Islet of Langerhans (tissue), 1 donor: ENCODE data around the gene FERMT1.
"Not testable (repeated sequence)": the region's sequence is repeated elsewhere in the genome, so short reads cannot be mapped to it uniquely, and the experiment has no call there.

ENCODE experiments used
- FAIRE-seq: peaks from one replicate; lab custom pipeline; 2011; peaks lifted over from hg19 to GRCh38; lab: Jason Lieb, UNC

Gene FERMT1

DNA sequence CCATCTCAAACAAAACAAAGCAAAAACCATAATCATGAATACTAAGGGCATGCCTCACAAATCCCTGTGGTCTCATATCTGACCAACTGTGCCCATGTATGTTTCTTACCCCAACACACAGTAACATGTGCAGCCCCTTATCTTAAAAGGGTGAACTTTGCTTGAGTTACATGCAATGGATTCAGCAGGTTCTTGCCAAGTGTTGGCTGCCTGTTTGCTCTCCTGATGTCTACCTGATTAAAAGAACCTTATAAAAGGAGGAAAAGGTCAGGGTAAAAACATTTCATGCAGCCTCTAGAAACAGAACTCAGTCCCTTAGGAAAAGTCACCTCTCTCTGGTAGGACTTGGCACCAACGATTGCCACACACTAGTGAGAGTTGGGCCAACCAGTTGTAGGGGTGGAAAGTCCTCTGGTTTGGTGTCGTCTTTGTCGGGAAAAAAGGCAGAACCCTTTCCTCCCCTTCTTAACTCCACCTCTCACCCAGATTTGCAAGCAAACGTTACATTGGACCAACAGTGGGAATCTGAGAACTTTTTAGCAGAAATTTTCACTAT lies 55.0 kb downstream of the FERMT1 start:
- no peak for FAIRE-seq

DNA sequence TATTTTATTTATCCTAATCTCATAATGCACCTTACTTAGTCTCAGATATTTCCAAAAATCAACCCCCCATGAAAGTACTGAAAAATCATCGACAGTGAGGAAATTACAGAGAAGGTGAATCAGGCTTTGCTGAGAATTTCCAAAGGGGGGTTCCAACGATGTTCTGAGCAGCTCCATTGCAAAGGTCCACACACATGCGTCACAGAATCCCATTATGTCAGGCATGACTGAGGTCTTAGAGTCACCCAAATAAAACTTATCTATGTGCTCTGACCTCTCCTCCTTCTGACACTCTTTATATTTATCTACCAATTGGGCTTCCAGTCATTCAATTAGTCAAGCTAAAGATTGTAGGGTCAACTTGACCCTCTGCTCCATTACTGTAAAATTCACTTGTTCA lies 56.2 kb downstream of the FERMT1 start:
- FAIRE-seq, result no peak

DNA sequence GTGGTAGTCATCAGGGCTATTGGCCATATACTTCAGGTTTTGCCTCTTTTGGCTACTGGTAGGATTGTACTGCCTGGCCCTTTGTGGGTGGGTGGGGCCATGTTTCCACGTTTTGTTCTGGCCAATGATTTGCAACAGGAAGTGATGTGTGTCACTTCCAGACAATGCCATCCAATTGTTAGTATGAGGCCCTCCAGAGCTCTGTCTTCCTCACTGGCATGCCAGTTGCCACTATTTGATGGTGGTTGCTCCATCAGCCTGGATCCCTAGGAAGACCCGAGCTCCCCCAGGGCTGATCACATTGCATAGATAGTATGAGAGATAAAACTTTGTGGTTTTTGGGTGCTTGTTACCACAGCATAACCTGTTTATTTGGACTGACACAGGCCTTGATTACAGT lies 61.3 kb downstream of the FERMT1 start:
- FAIRE-seq, result no peak

DNA sequence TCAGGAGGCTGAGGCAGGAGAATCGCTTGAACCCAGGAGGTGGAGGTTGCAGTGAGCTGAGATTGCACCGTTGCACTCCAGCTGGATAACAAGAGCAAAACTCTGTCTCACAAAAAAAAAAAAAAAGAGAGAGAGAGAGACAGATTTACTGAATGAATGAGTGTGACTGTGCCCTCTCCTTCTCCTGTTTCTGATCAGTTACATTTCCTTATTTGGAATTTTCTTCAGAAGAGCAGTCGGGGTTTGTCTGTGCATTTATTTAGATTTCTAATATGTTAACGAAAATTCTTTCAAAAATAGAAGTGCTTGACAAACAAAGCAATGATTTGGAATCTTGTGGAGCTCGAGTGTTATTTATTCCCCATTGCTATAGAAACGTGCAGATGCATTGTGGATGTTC lies 62.6 kb downstream of the FERMT1 start:
- no peak for FAIRE-seq

DNA sequence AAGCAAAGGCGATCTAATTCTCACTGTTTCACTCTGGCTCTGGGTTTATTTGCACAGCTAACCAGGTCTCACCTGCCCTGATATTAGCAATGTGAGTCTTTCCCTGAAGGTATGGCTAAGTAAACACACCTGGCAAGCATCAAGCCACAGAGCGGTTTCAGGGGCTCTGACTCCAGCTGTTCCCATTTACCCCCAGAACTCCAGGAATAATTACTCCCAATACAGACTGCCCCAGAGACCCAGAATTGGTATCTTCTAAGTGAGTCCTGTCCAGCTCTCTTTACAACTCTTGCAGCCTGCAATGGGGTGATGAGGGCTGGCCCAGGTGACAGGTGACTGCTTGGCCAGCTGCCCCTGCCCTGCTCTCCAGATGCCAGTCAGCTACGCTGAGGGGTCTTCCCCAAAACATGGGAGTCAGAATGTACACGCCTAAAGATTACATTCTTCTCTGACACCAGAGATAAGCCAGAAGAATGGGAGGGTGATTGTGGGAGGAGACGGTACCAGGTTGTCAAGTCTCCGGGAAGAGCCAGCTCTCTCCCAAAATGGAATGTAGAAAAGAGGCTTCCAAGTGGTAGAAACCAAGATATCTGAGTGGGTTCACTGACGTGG lies 64.0 kb downstream of the FERMT1 start:
- no peak for FAIRE-seq

DNA sequence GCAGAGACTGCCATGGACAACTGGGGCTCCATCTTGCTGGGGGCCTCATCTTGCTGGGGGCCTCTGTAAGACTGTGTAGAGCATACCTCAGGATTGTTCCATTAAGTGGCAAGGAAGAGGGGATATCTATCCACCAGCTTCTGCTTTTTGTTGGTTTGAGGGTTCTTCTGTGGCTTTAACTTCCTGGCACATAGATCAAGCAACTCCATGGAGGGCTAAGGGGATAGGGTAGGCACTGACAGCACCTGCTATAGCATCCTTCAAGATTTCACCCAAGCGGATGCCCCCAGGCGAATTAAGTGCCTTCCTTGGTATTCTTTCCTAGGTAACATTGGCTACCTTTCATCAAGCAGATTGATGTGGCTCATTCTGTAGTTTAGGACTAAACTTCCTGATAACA lies 65.1 kb downstream of the FERMT1 start:
- no peak for FAIRE-seq

DNA sequence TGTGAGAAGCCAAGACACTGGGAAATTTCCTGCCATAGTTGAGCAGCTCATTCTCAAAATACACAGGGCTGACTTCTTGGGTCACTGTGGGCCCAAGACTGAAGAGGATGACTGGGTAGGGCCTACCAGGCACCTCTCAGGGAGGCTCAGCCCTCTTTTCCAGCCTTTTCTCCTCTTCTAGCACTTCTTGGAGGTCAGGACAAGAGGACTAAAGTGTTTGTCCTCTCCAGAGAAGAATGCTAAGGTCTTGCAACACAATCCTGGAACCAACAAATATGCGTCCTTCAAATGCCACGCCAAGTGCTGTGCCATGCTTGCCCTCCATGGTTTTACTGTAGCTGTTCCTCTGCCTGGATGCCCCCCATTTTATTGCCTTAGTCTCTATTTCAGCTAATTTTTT lies 65.7 kb downstream of the FERMT1 start:
- no peak for FAIRE-seq

DNA sequence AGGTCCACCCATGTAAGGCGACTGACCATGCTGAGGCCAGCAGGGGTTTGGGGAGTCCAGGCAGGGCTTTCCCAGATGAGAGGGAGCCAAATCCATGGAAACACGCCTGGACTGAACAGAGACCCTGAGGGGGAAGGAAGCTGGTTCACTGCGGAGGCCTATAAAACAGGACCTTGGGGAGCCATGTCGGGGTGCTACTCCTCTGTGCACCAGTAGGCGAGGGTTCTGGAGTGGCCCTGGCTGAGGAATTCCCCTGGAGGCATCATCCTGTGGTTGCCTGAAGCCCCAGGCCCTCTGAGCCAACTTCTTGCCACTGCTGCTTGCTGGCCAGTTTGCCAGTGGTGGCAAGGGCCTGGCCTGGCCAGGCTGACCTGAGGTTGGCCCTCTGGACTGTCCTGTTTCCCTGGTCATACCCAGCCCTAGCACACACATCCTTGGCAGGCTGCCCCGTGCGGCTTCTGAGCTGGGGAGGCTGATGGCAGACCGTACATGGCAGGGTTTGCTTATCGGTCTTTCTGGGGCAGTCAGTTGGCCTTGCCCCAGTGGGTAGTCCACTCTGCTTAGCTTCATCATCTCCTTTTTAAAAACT lies 66.8 kb downstream of the FERMT1 start:
- FAIRE-seq, result no peak

DNA sequence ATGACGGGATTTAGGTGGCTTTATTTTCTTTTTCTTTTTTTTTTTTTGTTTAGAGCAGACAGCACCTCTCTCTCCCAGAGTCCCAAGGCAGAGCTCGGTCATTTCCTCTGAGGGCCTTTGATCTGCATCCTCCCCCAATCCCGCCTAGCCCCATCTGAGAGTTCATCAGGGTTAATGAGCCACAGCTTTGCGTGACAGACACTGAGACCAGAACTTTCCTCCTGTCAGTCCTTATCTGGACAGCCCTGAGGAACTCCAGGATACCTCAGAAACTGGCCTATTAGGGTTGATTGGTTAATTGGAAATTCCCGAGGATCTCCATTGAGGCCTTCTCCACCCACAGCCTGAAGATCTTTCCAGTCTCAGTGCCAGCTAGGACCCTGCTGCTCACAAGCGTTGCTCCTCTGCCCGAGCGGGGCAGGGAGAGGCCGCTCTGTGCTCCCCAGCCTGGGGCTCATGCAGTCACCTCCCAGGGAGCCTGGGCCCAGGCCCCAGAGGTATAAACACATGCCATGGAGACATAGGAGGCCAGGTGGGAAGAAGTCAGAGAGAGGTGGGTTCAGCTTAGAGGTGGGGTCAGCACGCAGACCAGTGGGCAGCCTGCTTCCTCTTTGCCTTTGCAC lies 67.6 kb downstream of the FERMT1 start:
- FAIRE-seq, result no peak

DNA sequence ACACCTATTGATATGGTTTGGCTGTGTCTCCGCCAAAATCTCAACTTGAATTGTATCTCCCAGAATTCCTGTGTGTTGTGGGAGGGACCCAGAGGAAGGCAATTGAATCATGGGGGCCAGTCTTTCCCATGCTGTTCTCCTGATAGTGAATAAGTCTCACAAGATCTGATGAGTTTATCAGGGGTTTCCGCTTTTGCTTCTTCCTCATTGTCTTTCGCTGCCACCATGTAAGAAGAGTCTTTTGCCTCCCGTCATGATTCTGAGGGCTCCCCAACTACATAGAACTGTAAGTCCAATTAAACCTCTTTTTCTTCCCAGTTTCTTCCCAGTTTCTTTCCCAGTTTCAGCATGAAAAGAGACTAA lies 68.2 kb downstream of the FERMT1 start:
- FAIRE-seq, result not testable (repeated sequence)

DNA sequence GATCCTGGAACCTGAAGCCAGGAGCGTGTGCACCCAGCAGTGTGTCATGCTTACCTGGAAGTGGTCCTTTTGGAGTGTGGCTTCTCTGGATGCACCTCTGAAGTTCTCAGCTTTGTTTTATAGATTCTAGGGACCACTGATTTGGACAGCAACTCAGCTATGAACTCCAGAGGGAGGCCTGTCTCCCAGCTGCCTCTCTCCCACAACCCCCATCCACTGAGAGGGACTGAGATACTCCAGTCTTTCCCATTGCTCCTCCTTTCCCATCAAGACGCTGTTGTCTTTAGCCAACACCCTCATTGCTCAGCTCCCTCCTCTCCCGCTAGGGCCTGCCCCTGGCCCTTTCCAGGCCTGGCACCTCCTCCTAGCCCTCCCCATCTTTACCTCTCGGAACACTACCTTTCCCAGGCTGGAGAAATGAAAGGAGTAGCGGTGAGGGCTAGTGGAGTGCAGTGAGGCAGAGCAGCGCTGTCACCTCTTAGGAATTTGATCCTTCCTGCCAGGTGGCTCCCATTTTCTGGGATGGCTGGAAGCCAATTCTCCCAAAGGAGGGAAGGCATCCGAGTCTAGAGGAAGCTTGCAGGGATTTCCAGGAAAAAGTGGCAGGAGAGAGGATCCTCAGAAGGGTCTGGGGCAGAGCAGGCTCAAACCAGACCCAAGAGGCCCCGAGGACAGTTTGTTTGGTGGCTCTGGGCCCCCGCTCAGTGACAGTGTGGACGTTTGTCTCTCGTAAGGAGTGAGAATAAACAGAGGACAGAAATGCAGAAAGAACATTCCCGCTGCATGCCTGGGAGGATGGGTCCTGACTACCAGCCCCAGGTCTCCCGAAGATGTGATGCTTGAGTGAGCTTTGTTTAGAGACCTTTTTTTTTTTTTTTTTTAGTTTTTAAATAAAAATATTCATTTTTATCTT lies 68.8 kb downstream of the FERMT1 start, which contains the start of gene LRRN4:
Gene LRRN4 (minus strand): TSS at position 285 of the 913 bp plus-strand sequence. CDS start 1,261 bp downstream, outside the sequence.
- no peak for FAIRE-seq

DNA sequence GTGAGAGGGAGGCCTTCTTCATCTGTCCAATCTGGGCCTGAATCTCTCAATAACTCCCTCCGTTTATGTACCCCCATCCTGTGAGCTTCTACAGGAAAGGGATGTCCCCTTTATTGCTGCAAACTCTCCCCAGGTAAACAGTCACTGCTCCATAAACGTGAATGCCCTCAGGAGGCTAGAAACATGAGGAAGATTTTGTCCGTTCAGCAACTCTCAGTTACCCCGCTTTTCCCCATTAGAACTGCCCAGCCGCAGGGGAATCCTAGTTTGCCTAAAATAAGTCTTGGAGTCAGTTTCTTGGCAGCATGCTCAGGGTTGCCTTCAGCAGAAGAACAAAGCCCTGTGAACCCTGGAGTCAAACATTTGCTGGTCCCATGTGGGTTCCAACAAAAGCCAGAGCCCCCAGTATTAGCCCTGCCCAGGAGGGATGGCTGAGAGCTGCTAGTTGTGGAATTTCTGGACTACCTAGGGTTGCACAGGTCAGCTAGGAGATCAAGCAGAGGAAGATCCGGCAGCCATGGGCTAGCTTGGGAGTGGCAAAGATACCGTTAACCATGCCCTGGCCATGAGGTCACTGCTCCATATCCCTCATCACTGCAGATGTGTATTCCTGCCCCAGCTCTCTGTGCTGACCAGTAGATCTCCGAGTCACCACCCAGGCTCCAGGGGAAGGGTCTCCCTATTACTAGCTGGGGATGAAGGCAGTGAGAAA lies 69.6 kb downstream of the FERMT1 start:
- FAIRE-seq, result no peak

DNA sequence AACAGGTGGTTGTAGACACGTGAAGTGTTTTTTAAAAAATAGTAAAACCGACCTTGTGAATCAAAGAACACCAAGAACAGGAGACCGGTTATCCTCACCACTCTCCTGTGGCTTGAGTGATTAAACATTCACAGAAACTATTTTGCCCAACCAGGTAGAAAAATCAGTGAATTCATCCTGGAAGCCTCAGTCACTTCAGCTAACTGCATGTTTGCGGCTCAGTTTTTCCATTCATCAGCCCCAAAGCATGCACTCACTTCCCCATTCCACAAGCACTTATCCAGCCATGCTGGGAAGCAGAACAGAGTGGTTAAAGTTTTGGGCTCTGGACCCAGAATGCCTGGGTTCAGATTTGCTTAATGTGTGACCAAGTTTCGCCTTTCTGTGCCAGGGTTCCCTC lies 71.3 kb downstream of the FERMT1 start:
- FAIRE-seq, result no peak

DNA sequence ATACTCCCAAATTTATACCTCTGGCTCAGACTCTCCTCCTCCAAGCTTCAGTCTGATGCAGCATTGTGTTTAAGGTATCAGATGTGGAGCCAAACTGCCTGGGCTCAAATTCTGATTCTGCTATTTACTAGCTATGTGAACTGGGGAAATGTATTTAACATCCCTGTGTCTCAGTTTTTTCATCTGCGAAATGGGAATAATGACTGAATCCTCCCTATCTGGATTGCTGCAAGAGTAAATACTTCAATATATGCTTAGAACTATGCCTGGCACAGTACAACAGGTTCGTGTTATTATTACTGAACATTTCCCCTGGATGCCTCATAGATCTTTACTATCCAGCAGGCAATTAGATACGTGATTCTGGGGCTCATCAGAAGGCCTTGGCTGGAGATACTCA lies 74.4 kb downstream of the FERMT1 start:
- no peak for FAIRE-seq

DNA sequence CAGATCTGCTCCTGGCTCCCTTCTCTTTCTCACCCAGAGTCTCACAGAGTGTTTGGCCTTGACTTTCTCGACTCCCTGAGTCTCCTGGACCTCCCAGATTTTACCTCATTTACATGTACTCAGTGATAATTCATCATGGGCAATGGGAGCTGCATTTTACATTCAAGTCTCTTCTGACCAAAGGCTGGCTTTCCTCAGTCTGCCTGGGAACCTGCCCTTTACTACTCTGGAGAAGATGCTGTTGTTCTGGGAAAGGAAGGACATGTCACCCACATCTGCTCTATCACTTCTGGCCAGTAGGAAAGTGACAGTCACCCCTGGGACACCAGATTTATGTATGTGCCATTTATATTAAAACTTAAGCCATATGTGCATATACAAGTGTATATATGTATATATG lies 76.4 kb downstream of the FERMT1 start:
- FAIRE-seq, result no peak

DNA sequence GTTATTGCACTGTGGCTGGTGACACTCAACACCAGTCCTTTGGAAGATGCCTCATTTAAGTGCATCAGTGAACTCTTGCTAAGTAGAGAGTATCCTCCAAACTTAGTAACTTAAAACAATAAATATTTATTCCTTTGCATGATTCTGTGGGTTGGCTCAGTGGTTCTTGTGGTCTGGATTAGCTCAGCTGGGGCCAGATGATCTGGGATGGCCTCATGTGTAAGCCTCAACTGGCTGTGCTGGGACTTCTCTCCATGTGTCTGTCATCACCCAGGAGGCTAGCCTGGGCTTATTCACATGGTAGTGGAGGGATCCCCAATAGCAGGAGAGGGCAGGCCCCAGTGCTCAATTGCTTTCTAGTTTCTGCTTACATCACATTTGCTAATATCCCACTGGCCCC lies 77.3 kb downstream of the FERMT1 start:
- FAIRE-seq, result no peak

DNA sequence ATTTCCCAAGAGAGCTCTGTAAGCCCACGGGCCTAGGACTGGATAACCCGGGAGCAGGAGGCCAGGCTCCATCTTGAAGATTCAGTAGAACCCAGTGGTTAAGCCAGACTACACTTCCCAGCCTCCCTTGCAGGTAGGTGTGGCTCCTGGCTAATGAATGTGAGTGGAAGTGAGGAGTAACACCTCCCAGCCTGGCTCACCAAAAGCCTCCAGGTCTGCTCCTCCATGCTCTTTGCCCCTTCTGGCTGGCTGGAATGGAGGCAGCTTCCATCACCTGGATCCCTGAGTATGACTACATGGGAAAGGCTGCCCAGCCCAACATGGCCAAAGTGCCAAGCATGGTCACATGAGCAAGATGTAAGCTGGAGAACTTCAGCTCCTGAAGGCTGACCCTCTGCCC lies 78.7 kb downstream of the FERMT1 start:
- FAIRE-seq, result no peak

DNA sequence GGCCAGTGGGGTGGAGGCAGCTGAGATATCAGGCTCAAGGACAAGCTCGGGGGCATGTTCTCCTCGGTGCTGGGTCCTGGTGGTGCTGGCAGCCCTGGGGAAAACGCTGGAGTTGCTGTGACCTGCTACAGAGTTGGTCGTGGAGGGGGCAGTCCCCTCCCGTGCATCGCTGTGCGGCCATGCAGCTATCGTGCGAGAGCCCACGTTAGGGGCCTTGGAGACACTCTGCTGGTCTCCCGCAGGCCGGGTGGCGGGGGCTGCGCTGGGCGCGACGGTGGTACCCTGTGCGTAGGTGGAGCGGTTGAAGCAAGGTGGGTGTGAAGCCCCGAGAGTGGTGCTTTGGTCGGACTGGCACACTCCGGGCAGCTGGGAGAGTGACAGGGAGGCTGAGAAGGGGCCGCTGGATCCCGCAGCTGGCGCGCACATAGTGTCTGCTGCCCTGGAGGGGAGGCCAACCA lies 81.0 kb downstream of the FERMT1 start:
- FAIRE-seq, result no peak

DNA sequence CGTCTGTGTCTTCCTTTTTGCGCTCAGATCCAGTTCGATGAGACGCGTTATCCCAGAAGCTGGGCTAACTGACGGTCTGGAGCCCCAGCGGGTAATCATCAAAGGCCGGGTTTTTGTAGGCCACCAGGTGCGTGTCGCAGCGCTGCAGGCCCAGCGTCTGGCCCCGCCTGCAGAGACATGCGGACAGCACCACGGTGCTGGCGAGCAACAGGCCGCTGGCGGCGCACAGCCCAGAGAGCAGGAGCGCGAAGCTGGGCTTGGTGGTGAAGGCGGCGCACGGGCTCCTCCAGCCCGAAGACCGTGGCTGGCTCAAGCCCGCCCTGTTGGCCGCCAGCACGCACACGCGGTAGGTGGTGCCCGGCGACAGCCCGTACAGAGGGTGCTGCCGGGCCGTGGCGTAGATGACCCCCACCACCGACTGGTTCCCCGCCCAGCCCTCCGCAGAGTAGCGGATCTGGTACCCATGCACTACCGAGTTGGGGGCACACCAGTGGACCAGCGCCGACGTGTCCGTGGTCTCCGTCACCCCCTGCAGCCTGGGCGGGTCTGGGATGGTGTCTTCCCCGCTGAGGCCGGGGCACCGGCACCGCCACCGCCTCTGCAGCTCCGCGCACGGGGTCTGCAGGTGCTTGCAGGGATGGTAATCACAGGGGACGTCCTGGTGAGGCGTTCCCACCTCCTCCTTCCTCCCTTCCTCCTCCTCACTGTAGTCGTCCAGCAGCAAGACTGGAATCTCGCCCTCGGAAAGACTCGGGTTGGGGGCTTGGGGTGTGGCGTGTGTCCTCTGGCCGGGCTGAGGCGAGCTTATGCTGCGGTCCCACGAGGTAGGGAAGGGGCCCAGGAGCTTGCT lies 81.6 kb downstream of the FERMT1 start:
- FAIRE-seq, result no peak

DNA sequence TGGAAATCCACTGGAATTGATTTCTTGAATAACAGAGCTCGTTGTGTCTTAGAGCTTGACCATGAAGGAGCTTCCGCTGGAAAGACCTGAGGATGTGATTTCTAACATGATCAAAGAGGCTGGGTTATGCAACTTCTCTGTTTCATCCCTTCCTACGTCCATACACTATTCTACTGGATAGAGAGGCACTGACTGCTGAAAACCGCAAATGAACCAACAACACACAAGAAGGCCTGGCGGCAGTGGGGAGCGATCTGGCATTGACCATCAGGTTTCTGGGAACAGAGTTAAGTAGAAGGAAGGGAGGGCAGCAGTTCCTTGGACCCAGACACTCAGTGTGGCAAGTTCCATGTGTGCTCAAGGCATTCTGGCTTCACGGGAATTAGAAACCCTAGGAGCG lies 82.3 kb downstream of the FERMT1 start:
- FAIRE-seq, result no peak

DNA sequence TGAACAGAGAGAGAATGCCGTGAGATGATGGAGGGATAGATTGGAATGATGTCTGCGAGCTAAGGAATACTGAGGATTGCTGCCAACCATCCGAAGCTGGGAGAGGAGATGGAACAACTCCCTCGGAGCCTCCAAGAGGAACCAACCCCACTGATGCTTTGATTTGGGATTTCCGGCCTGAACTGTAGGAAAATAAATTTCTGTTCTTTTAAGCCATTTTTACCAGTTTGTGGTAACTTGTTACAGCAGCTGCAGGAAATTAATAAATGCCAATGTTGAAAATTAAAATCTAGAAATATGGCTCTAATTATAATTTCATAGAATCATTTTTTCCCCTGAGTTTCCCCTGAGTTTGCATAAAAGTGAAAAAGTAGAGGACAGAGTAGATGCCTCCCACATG lies 83.1 kb downstream of the FERMT1 start:
- FAIRE-seq, result no peak
